HepG2 (cell line): ENCODE results near the gene SNX19.

ENCODE experiments used
- CBFB ChIP-seq: sonication (generic); formaldehyde crosslinking; IDR thresholded peaks from 2 replicates; pipeline ENCODE4 v1.4.0; 2020; ENCODE audit warnings: missing genetic modification reagents
- SP2 ChIP-seq: sonication (generic); formaldehyde crosslinking; IDR thresholded peaks from 2 replicates; pipeline ENCODE4 v1.5.1; 2020; ENCODE audit warnings: mild to moderate bottlenecking, missing genetic modification reagents
- SUZ12 ChIP-seq: fragments of 150-350 bp; IDR thresholded peaks from 2 replicates; pipeline ENCODE4 v1.6.1; 2014; ENCODE audit warnings: low read depth, low read length
- YY1 ChIP-seq: IDR thresholded peaks from 2 replicates; pipeline ENCODE4 v1.6.1; 2011; ENCODE audit warnings: low read length, low read depth, moderate library complexity, mild to moderate bottlenecking; ENCODE audit not compliant: insufficient read depth, insufficient replicate concordance
- ZNF253 ChIP-seq: sonication (generic); formaldehyde crosslinking; IDR thresholded peaks from 2 replicates; pipeline ENCODE4 v1.8.0; 2022; ENCODE audit warnings: mild to moderate bottlenecking, missing genetic modification reagents, borderline replicate concordance
- TF ChIP-seq, protein P1 (sequence below): sonication (generic); formaldehyde crosslinking; IDR thresholded peaks from 2 replicates; pipeline ENCODE4 v1.8.1; 2023; ENCODE audit warnings: mild to moderate bottlenecking, missing genetic modification reagents

DNA sequence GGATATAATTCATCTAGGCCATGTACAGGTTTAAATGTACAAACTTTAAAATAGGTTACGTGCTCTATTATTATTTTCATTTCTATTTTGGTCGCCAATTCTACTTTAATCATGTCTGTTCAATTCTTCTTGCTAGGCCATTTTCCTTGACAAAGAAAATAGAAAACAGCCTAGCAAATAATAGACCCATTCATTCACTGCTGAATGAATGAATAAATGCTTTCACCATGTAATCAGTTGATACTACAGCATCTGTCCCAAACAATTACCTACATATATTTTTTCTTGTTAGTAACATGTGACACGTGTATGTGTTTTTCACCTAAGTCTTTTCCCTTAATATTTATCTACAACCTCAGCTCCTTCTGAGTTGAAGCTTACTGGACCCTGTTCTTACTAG lies 27.5 kb downstream of the SNX19 start:
- no peak for TF ChIP-seq YY1
- no peak for TF ChIP-seq SP2 (CRISPR knock-in tag)
- TF ChIP-seq SUZ12 = no peak
- TF ChIP-seq, protein P1, sequence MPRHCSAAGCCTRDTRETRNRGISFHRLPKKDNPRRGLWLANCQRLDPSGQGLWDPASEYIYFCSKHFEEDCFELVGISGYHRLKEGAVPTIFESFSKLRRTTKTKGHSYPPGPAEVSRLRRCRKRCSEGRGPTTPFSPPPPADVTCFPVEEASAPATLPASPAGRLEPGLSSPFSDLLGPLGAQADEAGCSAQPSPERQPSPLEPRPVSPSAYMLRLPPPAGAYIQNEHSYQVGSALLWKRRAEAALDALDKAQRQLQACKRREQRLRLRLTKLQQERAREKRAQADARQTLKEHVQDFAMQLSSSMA (CRISPR knock-in tag) = no peak
- no peak for TF ChIP-seq CBFB (CRISPR knock-in tag)
- TF ChIP-seq ZNF253 = no peak
